A549 (cell line): ENCODE data around the gene LMO2. TPM values are rescaled to one million over a fixed set of nuclear protein-coding genes. Genes with fewer than 3 reads are reported as not detected.
A peak's percentile ranks its signal among the peaks of the same experiment; 100 is the strongest.

ENCODE experiments used
- ATAC-seq, 2 experiments: fragments of 200-7000 bp in 1 of 2; fragments of >200 bp in 1 of 2; cut with Nextera tagmentation in 1 of 2; cut with Tn5 transposase in 1 of 2; 3 replicates each; pipeline versions ENCODE4 v1.8.0 to v1.9.1; 2018 to 2020; ENCODE audit warnings: mild to moderate bottlenecking in 1 of 2, moderate library complexity in 1 of 2
- CTCF ChIA-PET: fragments of 300-600 bp; sonication (Branson Sonifier 250); formaldehyde crosslinking; extraction: SDS; loops from one replicate; lab custom pipeline; 2021; ENCODE audit warnings: antibody characterized with exemption, inconsistent platforms; lab: Yijun Ruan, JAX
- POLR2A ChIA-PET: fragments of 350-600 bp; formaldehyde crosslinking; extraction: SDS; loops from one replicate; lab custom pipeline; 2021; ENCODE audit warnings: antibody characterized with exemption, inconsistent platforms; lab: Yijun Ruan, JAX
- DNase-seq, 2 experiments: peaks; one replicate each; pipeline versions ENCODE4 v3.0.0 to v3.0.0-alpha.2; 2011 to 2016; ENCODE audit warnings: low read depth in 1 of 2, low spot score in 1 of 2
- FAIRE-seq: peaks from 2 replicates; lab custom pipeline; 2011; peaks lifted over from hg19 to GRCh38; lab: Jason Lieb, UNC
- H3K27ac ChIP-seq, 2 experiments: fragments of >200 bp; sonication (Bioruptor Twin); formaldehyde crosslinking; 3 replicates each; pipeline ENCODE4 v1.5.1; 2016 to 2017
- H3K4me1 ChIP-seq: fragments of >200 bp; sonication (Bioruptor Twin); formaldehyde crosslinking; 3 replicates; pipeline ENCODE4 v1.6.1; 2016
- H3K4me2 ChIP-seq: fragments of >200 bp; sonication (Bioruptor Twin); formaldehyde crosslinking; 3 replicates; pipeline ENCODE4 v1.6.1; 2016
- H3K4me3 ChIP-seq: fragments of >200 bp; sonication (Bioruptor Twin); formaldehyde crosslinking; 3 replicates; pipeline ENCODE4 v1.5.1; 2016
- H3K9me3 ChIP-seq: fragments of >200 bp; sonication (Bioruptor Twin); formaldehyde crosslinking; 3 replicates; pipeline ENCODE4 v1.6.1; 2016
- CBX8 ChIP-seq: fragments of 200-600 bp; sonication (generic); IDR thresholded peaks from 2 replicates; pipeline ENCODE4 v1.6.1; 2016
- CEBPB ChIP-seq, 2 experiments: fragments of >200 bp in 1 of 2; sonication (Bioruptor Twin) in 1 of 2; formaldehyde crosslinking in 1 of 2; IDR thresholded peaks; 2 replicates each; pipeline ENCODE4 v1.6.1; 2012 to 2016
- EHF ChIP-seq: fragments of 250-450 bp; sonication (Bioruptor Pico); IDR thresholded peaks from 2 replicates; pipeline ENCODE4 v1.5.0; 2020; ENCODE audit warnings: mild to moderate bottlenecking
- FOSL2 ChIP-seq, 2 experiments: fragments of 450-650 bp in 1 of 2; fragments of >200 bp in 1 of 2; sonication (Bioruptor Twin) in 1 of 2; formaldehyde crosslinking; IDR thresholded peaks; 2 replicates each; pipeline versions ENCODE4 v1.5.0 to v1.6.1; 2016 to 2020; ENCODE audit warnings: mild to moderate bottlenecking in 1 of 2, moderate library complexity in 1 of 2
- FOXS1 ChIP-seq: fragments of 250-450 bp; sonication (Bioruptor Pico); IDR thresholded peaks from 2 replicates; pipeline ENCODE4 v1.5.0; 2020; ENCODE audit warnings: mild to moderate bottlenecking, moderate library complexity
- HDAC2 ChIP-seq: fragments of 200-600 bp; sonication (generic); IDR thresholded peaks from 2 replicates; pipeline ENCODE4 v1.6.1; 2016
- HOXA7 ChIP-seq: fragments of 250-450 bp; sonication (Bioruptor Pico); IDR thresholded peaks from 2 replicates; pipeline ENCODE4 v1.5.0; 2020; ENCODE audit warnings: mild to moderate bottlenecking, moderate library complexity
- HOXB5 ChIP-seq: fragments of 250-450 bp; sonication (Bioruptor Pico); IDR thresholded peaks from 2 replicates; pipeline ENCODE4 v1.5.0; 2020; ENCODE audit warnings: mild to moderate bottlenecking, moderate library complexity
- JUNB ChIP-seq: fragments of >200 bp; sonication (Bioruptor Twin); formaldehyde crosslinking; IDR thresholded peaks from 2 replicates; pipeline ENCODE4 v1.6.1; 2016
- MAFK ChIP-seq: fragments of 450-650 bp; IDR thresholded peaks from 2 replicates; pipeline ENCODE4 v1.6.1; 2014; ENCODE audit not compliant: partially characterized antibody
- MAX ChIP-seq: IDR thresholded peaks from 2 replicates; pipeline ENCODE4 v1.6.1; 2012
- PBX3 ChIP-seq: IDR thresholded peaks from 2 replicates; pipeline ENCODE4 v1.6.1; 2012
- PHF8 ChIP-seq: fragments of 200-600 bp; sonication (generic); IDR thresholded peaks from 2 replicates; pipeline ENCODE4 v1.6.1; 2016; ENCODE audit warnings: low read depth, mild to moderate bottlenecking, antibody characterized with exemption, moderate library complexity, borderline replicate concordance
- POLR2A ChIP-seq: IDR thresholded peaks from 2 replicates; pipeline ENCODE4 v1.6.1; 2012; ENCODE audit warnings: mild to moderate bottlenecking, low read length
- RARB ChIP-seq: fragments of 250-450 bp; sonication (Bioruptor Pico); IDR thresholded peaks from 2 replicates; pipeline ENCODE4 v1.8.0; 2021; ENCODE audit warnings: mild to moderate bottlenecking, moderate library complexity
- RCOR1 ChIP-seq: fragments of 150-350 bp; IDR thresholded peaks from 2 replicates; pipeline ENCODE4 v1.6.1; 2014; ENCODE audit warnings: antibody characterized with exemption, low read length, low read depth
- REST ChIP-seq: fragments of 200-600 bp; sonication (generic); IDR thresholded peaks from 2 replicates; pipeline ENCODE4 v1.6.1; 2016; ENCODE audit warnings: antibody characterized with exemption, mild to moderate bottlenecking, moderate library complexity
- RFX5 ChIP-seq: fragments of 450-650 bp; IDR thresholded peaks from 2 replicates; pipeline ENCODE4 v1.7.1; 2014; ENCODE audit warnings: antibody characterized with exemption, mild to moderate bottlenecking, moderate library complexity
- SMC3 ChIP-seq: fragments of >200 bp; sonication (Bioruptor Twin); formaldehyde crosslinking; IDR thresholded peaks from 3 replicates; pipeline ENCODE4 v1.6.1; 2018; ENCODE audit warnings: inconsistent platforms
- TFCP2L1 ChIP-seq: fragments of 250-450 bp; sonication (Bioruptor Pico); IDR thresholded peaks from 2 replicates; pipeline ENCODE4 v1.5.0; 2021; ENCODE audit warnings: mild to moderate bottlenecking
- ZSCAN20 ChIP-seq: fragments of 250-450 bp; sonication (Bioruptor Pico); IDR thresholded peaks from 2 replicates; pipeline ENCODE4 v1.8.0; 2022; ENCODE audit warnings: mild to moderate bottlenecking, moderate library complexity
- WGBS: methylation state at CpG from one replicate; pipeline ENCODE4 v1.1.6; 2017; ENCODE audit errors: missing lambda C conversion rate; 5-methylcytosine and 5-hydroxymethylcytosine counted together
- polyA plus RNA-seq, 4 experiments: library from polyadenylated mRNA; depleted of rRNA in 3 of 4; stranded (reverse); fragments of >200 nt; fragmentation: RNase III in 1 of 4; extraction: RNeasy Plus Mini Kit Qiagen cat#74134 plus additional on column Dnase treatment in 1 of 4; gene quantifications; 2 replicates in 3 of 4; 3 replicates in 1 of 4; pipeline ENCODE4 v1.2.3, GENCODE V29; 2011 to 2017

Gene LMO2
- polyA plus RNA-seq, 2 of the 4 experiments (the other 2 are of a cell fraction) = 0.12 to 0.15 TPM

DNA sequence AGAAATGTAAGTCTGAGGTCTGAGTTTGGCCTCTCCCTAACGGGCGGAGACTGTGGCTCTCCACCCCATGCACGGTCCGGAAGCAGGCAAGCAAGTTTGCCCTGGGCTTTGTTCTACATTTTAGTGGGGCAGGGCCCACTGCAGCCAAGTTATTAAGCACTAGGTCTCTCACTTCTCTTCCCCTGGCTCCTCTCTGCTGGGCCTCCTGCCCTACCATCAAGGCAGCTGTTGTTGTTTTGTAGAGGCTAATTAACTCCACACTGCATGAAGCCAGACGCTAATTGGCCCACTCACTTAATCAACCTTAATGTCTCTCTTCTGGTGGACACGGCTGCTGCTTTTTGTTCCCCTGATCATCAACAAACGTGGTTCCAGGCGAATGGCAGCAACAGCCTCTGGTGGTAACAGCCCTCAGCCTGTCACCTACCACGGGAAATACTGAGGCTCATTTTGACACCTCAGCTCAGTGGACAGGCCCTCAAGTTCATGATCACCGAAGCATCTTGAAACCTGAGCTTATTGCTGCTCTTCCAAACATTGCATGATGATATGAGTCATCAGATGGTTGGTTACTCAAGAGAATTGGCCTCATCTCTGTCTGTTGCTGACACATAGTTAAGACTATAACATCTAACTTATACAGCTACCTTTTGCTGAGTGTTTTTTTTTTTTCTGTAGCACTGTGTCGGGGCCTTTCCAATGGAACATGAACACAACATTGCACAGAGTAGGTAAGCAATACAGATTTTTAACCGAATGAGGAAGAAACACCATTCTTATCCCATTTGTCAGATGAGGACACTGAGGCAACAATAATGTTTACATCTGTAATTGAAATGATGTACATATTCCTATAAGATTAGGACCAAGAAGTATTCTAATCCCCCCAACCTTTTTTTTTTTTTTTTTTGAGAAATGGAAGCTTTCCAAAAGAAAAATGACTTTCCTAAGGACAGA is 20.8 kb upstream of the LMO2 start (continued):
- no peak for TF ChIP-seq PHF8
- no peak for TF ChIP-seq CBX8
- TF ChIP-seq HDAC2 = no peak
- TF ChIP-seq MAFK = peak; percentile 44
- TF ChIP-seq PBX3 = no peak
- TF ChIP-seq FOSL2 (IDR thresholded peaks at IDR 0.05) = peak; percentile 71
- peak; percentile 88 for TF ChIP-seq FOSL2 (CRISPR knock-in tag; IDR thresholded peaks at IDR 0.05)
- peak; percentile 59 to 69; a peak in 3 of 4 replicates for TF ChIP-seq CEBPB (IDR thresholded peaks at IDR 0.05)
- TF ChIP-seq POLR2A = no peak
- TF ChIP-seq JUNB = peak; percentile 44; the same call in 1 of the 2 replicates
- TF ChIP-seq FOXS1 (CRISPR knock-in tag) = no peak
- TF ChIP-seq RARB (CRISPR knock-in tag) = no peak
- TF ChIP-seq HOXA7 = no peak

DNA sequence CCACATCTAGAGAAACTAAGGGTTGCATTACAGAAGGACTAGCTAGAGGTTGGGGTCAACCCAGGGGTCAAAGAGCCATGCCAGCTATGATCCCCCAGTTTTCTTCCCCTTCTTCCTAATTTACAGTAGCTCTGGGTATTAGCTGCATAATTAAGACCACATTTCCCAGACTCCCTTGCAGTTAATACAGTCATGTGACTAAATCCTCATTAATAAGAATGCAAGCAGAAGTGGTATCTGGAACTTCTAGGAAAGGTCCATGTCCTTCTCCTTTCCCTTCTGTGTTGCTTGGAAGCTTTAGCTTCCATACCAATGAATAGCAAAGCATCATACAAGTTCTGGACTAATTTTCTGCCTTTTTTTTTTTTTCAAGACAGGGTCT is 19.1 kb upstream of the LMO2 start:
- DNase-seq = no peak
- H3K27ac ChIP-seq = no peak overlapping the region
- peaks cover 10% of the 10 kb centered on the region; the same call in 2 of the 3 replicates for H3K4me1 ChIP-seq
- no peak for FAIRE-seq
- H3K4me2 ChIP-seq = no peak overlapping the region
- 0 out of 3 replicates have a peak, but pooled peaks cover 6% of the 10 kb centered on the region for H3K9me3 ChIP-seq
- CTCF ChIA-PET = interaction anchor here (0.9 to 1.7 kb wide), 3 partner anchors 9 to 60 kb away, joined by 3 to 8 read pairs (median 3); no protein-coding TSS in a partner anchor
- no peak for ATAC-seq
- POLR2A ChIA-PET = no interaction called here
- TF ChIP-seq RCOR1 = no peak
- TF ChIP-seq CEBPB (IDR thresholded peaks at IDR 0.05) = no peak
- no peak for TF ChIP-seq HOXA7
- TF ChIP-seq EHF (CRISPR knock-in tag) = no peak
- TF ChIP-seq SMC3 = no peak
- TF ChIP-seq MAX = no peak
- no peak for TF ChIP-seq TFCP2L1 (CRISPR knock-in tag)
- no peak for TF ChIP-seq POLR2A
- TF ChIP-seq RFX5 = no peak
- TF ChIP-seq REST = no peak
- TF ChIP-seq HOXB5 = no peak
- no peak overlapping the region for H3K4me3 ChIP-seq

GRCh38 chr11:33910296-33910957 is 18.6 kb upstream of the LMO2 start:
- POLR2A ChIA-PET = no interaction called here
- FAIRE-seq = no peak
- peaks cover 10% of the 10 kb centered on the region; the same call in 2 of the 3 replicates for H3K4me1 ChIP-seq
- no peak for TF ChIP-seq ZSCAN20 (CRISPR knock-in tag)
- no peak for TF ChIP-seq CEBPB (IDR thresholded peaks at IDR 0.05)
- TF ChIP-seq, all 56 proteins: peak for 0
- 61% methylated on average over 6 of the region's 6 CpGs for WGBS
- no peak overlapping the region for H3K27ac ChIP-seq
- H3K9me3 ChIP-seq = 0 out of 3 replicates have a peak, but pooled peaks cover 6% of the 10 kb centered on the region
- no peak for DNase-seq
- no peak for ATAC-seq
- no peak overlapping the region for H3K4me3 ChIP-seq
- CTCF ChIA-PET = interaction anchor here (0.6 to 1.7 kb wide), 4 partner anchors 10 to 61 kb away, joined by 3 to 8 read pairs (median 4); no protein-coding TSS in a partner anchor
- H3K4me2 ChIP-seq = no peak overlapping the region
